Measurements from ENCODE around the gene NDFIP1. TPM values are rescaled to one million over a fixed set of nuclear protein-coding genes. Genes with fewer than 3 reads are reported as not detected.

Gene NDFIP1
- total RNA-seq, 1 donor from 2014 or later = 118 TPM

DNA sequence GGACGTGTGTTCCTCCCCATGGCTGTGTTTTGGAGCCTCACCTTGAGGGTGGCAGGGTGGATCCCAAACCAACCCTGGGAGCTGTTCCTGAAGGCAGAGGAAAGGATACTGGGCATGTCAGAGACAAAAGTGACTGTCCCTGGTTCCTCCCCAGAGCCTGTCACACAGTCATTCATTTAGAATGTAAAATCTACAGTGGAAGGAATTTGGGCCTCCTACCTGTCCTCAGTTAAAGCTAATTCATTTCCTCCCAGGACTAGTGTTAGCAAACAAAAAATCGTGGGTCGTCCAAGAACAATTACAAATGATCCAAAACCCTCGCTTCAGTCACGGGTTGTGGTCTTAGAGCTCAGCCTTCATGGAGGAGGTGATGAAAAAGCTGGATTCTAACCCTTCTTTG, 83.2 kb downstream of the NDFIP1 start:
- Mint-ChIP-seq H3K4me1 (ENCODE audit: low read depth) (peaks cover 2% of the 10 kb centered on the region), H3K36me3 (ENCODE audit: low read depth) (no peaks in the 10 kb centered on the region), H3K27me3 (ENCODE audit: low read depth) (no peaks in the 10 kb centered on the region), H3K9me3 (no peaks in the 10 kb centered on the region), H3K4me3 (ENCODE audit: low read depth) (no peak overlapping the region), H3K27ac (no peak overlapping the region)
- intact Hi-C loops (cut with micrococcal nuclease) = no loop called here
- DNase-seq (ENCODE audit: low spot score) = no peak

GRCh38 chr5:142192286-142193113, 83.9 kb downstream of the NDFIP1 start:
- Mint-ChIP-seq H3K27me3 (ENCODE audit: low read depth) (peaks cover 2% of the 10 kb centered on the region), H3K27ac (no peak overlapping the region), H3K9me3 (no peaks in the 10 kb centered on the region), H3K4me3 (ENCODE audit: low read depth) (no peak overlapping the region), H3K36me3 (ENCODE audit: low read depth) (no peaks in the 10 kb centered on the region), H3K4me1 (ENCODE audit: low read depth) (peaks cover 2% of the 10 kb centered on the region)
- DNase-seq (ENCODE audit: low spot score) = no peak
- intact Hi-C loops (cut with micrococcal nuclease) = no loop called here

DNA sequence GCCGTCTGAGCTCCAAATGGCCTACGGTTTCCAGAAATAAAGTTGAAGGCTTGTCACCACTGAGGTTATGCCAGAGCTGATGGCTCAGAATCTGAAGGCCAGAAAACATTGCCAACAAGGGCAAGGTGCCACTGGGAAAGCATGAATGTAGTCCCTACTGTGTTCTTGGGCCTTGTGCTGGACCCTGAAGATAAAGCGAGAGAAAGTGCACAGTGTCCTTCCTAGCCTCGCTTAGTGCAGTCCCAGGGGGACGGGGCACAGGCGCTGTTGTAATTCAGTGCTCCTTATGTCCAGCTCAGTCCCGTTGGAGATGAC, 84.5 kb downstream of the NDFIP1 start:
- Mint-ChIP-seq H3K4me3 (ENCODE audit: low read depth) (no peak overlapping the region), H3K9me3 (no peaks in the 10 kb centered on the region), H3K27ac (no peak overlapping the region), H3K36me3 (ENCODE audit: low read depth) (no peaks in the 10 kb centered on the region), H3K27me3 (ENCODE audit: low read depth) (peaks cover 2% of the 10 kb centered on the region), H3K4me1 (ENCODE audit: low read depth) (peaks cover 2% of the 10 kb centered on the region)
- DNase-seq (ENCODE audit: low spot score) = no peak
- intact Hi-C loops (cut with micrococcal nuclease) = no loop called here

DNA sequence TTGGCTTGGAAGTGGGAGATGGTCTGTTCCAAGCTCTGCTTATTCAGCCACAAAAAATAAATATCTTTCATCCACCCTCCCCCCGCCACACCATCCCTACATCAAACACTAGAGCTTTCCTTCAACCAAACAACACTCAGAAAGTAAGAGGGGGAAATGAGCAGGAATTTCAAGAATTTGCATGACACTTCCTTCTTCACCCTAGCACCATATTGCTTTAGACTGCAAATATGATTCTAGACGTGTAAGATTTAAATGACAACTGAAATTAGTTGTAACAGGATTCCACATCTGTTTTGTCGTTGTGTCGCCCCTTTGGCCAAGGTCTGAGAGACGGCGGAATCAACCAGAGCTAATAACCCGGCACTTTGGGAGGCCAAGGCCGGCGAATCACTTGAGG, 88.5 kb downstream of the NDFIP1 start:
- no peak for DNase-seq (ENCODE audit: low spot score)
- Mint-ChIP-seq H3K27ac (no peak overlapping the region), H3K9me3 (no peaks in the 10 kb centered on the region), H3K27me3 (ENCODE audit: low read depth) (peaks cover 2% of the 10 kb centered on the region), H3K4me1 (ENCODE audit: low read depth) (no peaks in the 10 kb centered on the region), H3K36me3 (ENCODE audit: low read depth) (no peaks in the 10 kb centered on the region), H3K4me3 (ENCODE audit: low read depth) (no peak overlapping the region)
- intact Hi-C loops (cut with micrococcal nuclease) = no loop called here

GRCh38 chr5:142197781-142198180, 89.2 kb downstream of the NDFIP1 start:
- DNase-seq (ENCODE audit: low spot score) = no peak
- Mint-ChIP-seq H3K27ac (no peak overlapping the region), H3K9me3 (no peaks in the 10 kb centered on the region), H3K4me1 (ENCODE audit: low read depth) (no peaks in the 10 kb centered on the region), H3K36me3 (ENCODE audit: low read depth) (no peaks in the 10 kb centered on the region), H3K27me3 (ENCODE audit: low read depth) (peaks cover 4% of the 10 kb centered on the region), H3K4me3 (ENCODE audit: low read depth) (no peak overlapping the region)
- intact Hi-C loops (cut with micrococcal nuclease) = no loop called here

GRCh38 chr5:142199388-142199787, 90.8 kb downstream of the NDFIP1 start:
- intact Hi-C loops (cut with micrococcal nuclease) = no loop called here
- H3K36me3 Mint-ChIP-seq (ENCODE audit: low read depth) = no peaks in the 10 kb centered on the region

DNA sequence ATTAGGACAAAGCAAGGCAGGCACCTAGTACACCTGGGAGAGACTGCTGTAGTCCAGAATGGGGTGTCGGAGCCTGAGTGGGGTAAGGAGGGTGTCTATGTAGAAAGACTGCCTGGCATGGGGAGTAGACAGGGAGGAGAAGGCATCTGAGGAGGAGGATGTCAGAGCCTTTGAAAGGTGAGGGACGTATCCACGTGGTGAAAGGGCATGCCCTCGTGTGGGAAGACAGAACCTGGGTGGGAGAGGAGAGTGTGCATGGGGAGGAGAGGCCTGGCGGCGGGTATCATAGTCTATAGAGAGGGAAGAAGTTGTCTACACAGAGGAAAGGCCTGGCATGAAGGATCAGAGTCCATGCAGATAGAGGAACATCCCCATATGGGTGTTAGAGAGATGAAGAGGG, 91.8 kb downstream of the NDFIP1 start:
- Mint-ChIP-seq H3K9me3 (no peaks in the 10 kb centered on the region), H3K27ac (no peak overlapping the region), H3K4me3 (ENCODE audit: low read depth) (no peak overlapping the region), H3K4me1 (ENCODE audit: low read depth) (no peaks in the 10 kb centered on the region), H3K36me3 (ENCODE audit: low read depth) (no peaks in the 10 kb centered on the region), H3K27me3 (ENCODE audit: low read depth) (peaks cover 5% of the 10 kb centered on the region)
- intact Hi-C loops (cut with micrococcal nuclease) = no loop called here
- DNase-seq (ENCODE audit: low spot score) = no peak

More at GRCh38 chr5:142199388-142199787, 90.8 kb downstream of the NDFIP1 start:
- Mint-ChIP-seq H3K9me3 (no peaks in the 10 kb centered on the region), H3K4me1 (ENCODE audit: low read depth) (no peaks in the 10 kb centered on the region), H3K4me3 (ENCODE audit: low read depth) (no peak overlapping the region), H3K27ac (no peak overlapping the region), H3K27me3 (ENCODE audit: low read depth) (peaks cover 5% of the 10 kb centered on the region)
- no peak for DNase-seq (ENCODE audit: low spot score)

DNA sequence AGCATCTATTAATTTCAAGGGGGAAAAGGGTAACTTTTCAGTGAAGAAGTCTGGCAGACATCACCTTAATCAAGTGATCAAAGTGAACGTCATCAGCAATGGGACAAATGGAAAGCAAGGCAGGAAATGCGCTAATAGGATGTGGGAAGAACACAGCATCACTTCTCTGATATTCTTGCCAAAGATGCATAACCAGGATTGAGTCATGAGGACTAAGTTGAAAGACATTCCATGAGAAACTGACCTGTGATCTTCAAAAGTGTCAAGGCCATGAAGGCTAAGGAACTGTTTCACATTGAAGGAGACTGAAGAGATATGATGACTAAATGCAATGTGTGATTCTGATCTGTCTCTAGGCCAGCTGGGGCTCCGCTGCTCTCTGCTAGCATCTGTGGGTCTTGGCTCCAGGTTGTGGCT, 92.9 kb downstream of the NDFIP1 start:
- intact Hi-C loops (cut with micrococcal nuclease) = no loop called here
- H3K27ac Mint-ChIP-seq = no peak overlapping the region

DNA sequence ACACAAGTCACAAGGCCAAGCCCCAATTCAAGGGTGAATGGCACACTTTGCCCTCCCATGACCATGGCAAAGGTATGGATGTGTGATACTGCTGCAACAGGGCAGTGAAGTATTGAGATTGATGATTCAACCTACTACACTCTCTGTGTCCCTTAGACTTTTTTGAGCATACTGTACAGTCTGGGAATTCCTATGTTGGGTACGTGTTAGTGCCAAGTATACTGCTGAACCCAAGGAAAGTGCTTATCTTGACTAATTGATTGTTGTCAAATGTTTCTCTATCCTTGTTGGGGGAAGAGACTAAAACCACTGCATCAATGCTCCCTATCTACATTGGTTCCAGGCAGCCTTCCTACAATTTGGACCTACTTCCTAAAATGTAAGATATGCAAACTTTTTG, 93.7 kb downstream of the NDFIP1 start:
- intact Hi-C loops (cut with micrococcal nuclease) = no loop called here
- no peak overlapping the region for H3K4me3 Mint-ChIP-seq (ENCODE audit: low read depth)
- no peak for DNase-seq (ENCODE audit: low spot score)
- no peak overlapping the region for H3K27ac Mint-ChIP-seq
- H3K4me1 Mint-ChIP-seq (ENCODE audit: low read depth) = no peaks in the 10 kb centered on the region
- no peaks in the 10 kb centered on the region for H3K36me3 Mint-ChIP-seq (ENCODE audit: low read depth)
- H3K27me3 Mint-ChIP-seq (ENCODE audit: low read depth) = peaks cover 3% of the 10 kb centered on the region
- no peaks in the 10 kb centered on the region for H3K9me3 Mint-ChIP-seq

More for the DNA sequence above, 92.9 kb downstream of the NDFIP1 start:
- no peaks in the 10 kb centered on the region for H3K36me3 Mint-ChIP-seq (ENCODE audit: low read depth)
- no peak for DNase-seq (ENCODE audit: low spot score)
- H3K4me1 Mint-ChIP-seq (ENCODE audit: low read depth) = no peaks in the 10 kb centered on the region
- no peak overlapping the region for H3K4me3 Mint-ChIP-seq (ENCODE audit: low read depth)
- H3K9me3 Mint-ChIP-seq = no peaks in the 10 kb centered on the region
- H3K27me3 Mint-ChIP-seq (ENCODE audit: low read depth) = peaks cover 5% of the 10 kb centered on the region

Other genes with a start within 250 kb of the NDFIP1 start
- not detected in 2 replicates for gene PCDH1, start 230.4 kb upstream of the NDFIP1 start, total RNA-seq
- gene DELE1, start 184.9 kb upstream of the NDFIP1 start, total RNA-seq = 74.1 and 76.8 TPM in 2 replicates
- 1.1 and 1.3 TPM in 2 replicates for gene PCDH12, start 150.6 kb upstream of the NDFIP1 start, total RNA-seq
- 22.0 and 24.1 TPM in 2 replicates for gene RNF14, start 139.7 kb upstream of the NDFIP1 start, total RNA-seq
- gene GNPDA1, start 95.8 kb upstream of the NDFIP1 start, total RNA-seq = 35.8 and 43.7 TPM in 2 replicates
- gene SPRY4, start 216.2 kb downstream of the NDFIP1 start, total RNA-seq = 0.64 TPM in 2 replicates

Measured in activated T-helper 2 cell treated with anti-CD3 and anti-CD28 coated beads, Interferon-gamma antibody, Interleukin-2, Interleukin-4, amounts not matched to agents 10 μg/mL and 5 μg/mL and 100 μg/mL, durations not matched to agents 14 hours and 24 hours and 36 hours (primary cell).